ENCODE results near the gene CHURC1. TPM values are rescaled to one million over a fixed set of nuclear protein-coding genes. Genes with fewer than 3 reads are reported as not detected.

CHURC1 gene
- total RNA-seq, 1 experiment from 2014 or later: 52.6 TPM

- ChIA-PET CTCF (interaction anchor here (0.6 kb wide), 2 partner anchors 28 to 158 kb away, joined by 3 to 5 read pairs; partner anchors contain the start of gene MAX), POLR2A (no interaction called here)
- no peak overlapping the region for H3K4me3 ChIP-seq (ENCODE audit: low read depth, low read length)
- BruUV-seq (replicated peaks): no TSS peak
- Mint-ChIP-seq H3K4me1 (ENCODE audit: low read depth, unreplicated experiment) (peaks cover 52% of the 10 kb centered on the region), H3K9me3 (ENCODE audit: unreplicated experiment) (no peaks in the 10 kb centered on the region), H3K27me3 (ENCODE audit: insufficient read depth, unreplicated experiment) (no peaks in the 10 kb centered on the region), H3K4me3 (ENCODE audit: unreplicated experiment) (no peak overlapping the region), H3K36me3 (ENCODE audit: insufficient read depth, unreplicated experiment) (peaks cover 74% of the 10 kb centered on the region), H3K27ac (ENCODE audit: unreplicated experiment) (peak overlapping the region; percentile 26)
- H3K9me3 ChIP-seq: no peaks in the 10 kb centered on the region
- peaks cover 4% of the 10 kb centered on the region; the same call in 1 of the 2 replicates for H3K36me3 ChIP-seq (ENCODE audit: control insufficient read depth, insufficient read depth, low read length)
- no peaks in the 10 kb centered on the region for H3K27me3 ChIP-seq (replicated peaks; ENCODE audit: control insufficient read depth, insufficient read depth, low read length)
- H3K4me1 ChIP-seq: peaks cover 48% of the 10 kb centered on the region
- intact Hi-C loops (cut with micrococcal nuclease; ENCODE audit: unreplicated experiment): no loop called here
- no peak for TF ChIP-seq CTCF (IDR thresholded peaks at IDR 0.05; ENCODE audit: insufficient read depth in 1 of 2, low read depth in 1 of 2, low read length in 1 of 2, severe bottlenecking in 1 of 2, unreplicated experiment in 1 of 2)
- DNase-seq: no peak
Observed at GRCh38 chr14:64944041-64944440, 29.8 kb downstream of the CHURC1 start.

GRCh38 chr14:64944861-64945260, 30.6 kb downstream of the CHURC1 start:
- no peak for DNase-seq
- Mint-ChIP-seq H3K9me3 (ENCODE audit: unreplicated experiment) (no peaks in the 10 kb centered on the region), H3K27ac (ENCODE audit: unreplicated experiment) (no peak overlapping the region), H3K36me3 (ENCODE audit: insufficient read depth, unreplicated experiment) (peaks cover 72% of the 10 kb centered on the region), H3K4me1 (ENCODE audit: low read depth, unreplicated experiment) (peaks cover 44% of the 10 kb centered on the region), H3K27me3 (ENCODE audit: insufficient read depth, unreplicated experiment) (no peaks in the 10 kb centered on the region), H3K4me3 (ENCODE audit: unreplicated experiment) (no peak overlapping the region)
- POLR2A ChIA-PET: no interaction called here
- Histone ChIP-seq H3K36me3 (ENCODE audit: control insufficient read depth, insufficient read depth, low read length) (peaks cover 4% of the 10 kb centered on the region; the same call in 1 of the 2 replicates), H3K4me1 (peaks cover 40% of the 10 kb centered on the region), H3K27me3 (replicated peaks; ENCODE audit: control insufficient read depth, insufficient read depth, low read length) (no peaks in the 10 kb centered on the region), H3K4me3 (ENCODE audit: low read depth, low read length) (no peak overlapping the region), H3K9me3 (no peaks in the 10 kb centered on the region)
- CTCF ChIA-PET: interaction anchor here (0.6 kb wide), 2 partner anchors 27 to 158 kb away, joined by 3 to 5 read pairs; partner anchors contain the start of gene MAX
- BruUV-seq (replicated peaks): no TSS peak
- no peak for TF ChIP-seq CTCF (IDR thresholded peaks at IDR 0.05; ENCODE audit: insufficient read depth in 1 of 2, low read depth in 1 of 2, low read length in 1 of 2, severe bottlenecking in 1 of 2, unreplicated experiment in 1 of 2)
- intact Hi-C loops (cut with micrococcal nuclease; ENCODE audit: unreplicated experiment): no loop called here

GRCh38 chr14:64945431-64946178, 31.4 kb downstream of the CHURC1 start:
- POLR2A ChIA-PET: no interaction called here
- DNase-seq: no peak

More at GRCh38 chr14:64945431-64946178, 31.4 kb downstream of the CHURC1 start:
- Histone ChIP-seq H3K4me3 (ENCODE audit: low read depth, low read length) (no peak overlapping the region), H3K9me3 (no peaks in the 10 kb centered on the region), H3K27me3 (replicated peaks; ENCODE audit: control insufficient read depth, insufficient read depth, low read length) (no peaks in the 10 kb centered on the region), H3K4me1 (peaks cover 32% of the 10 kb centered on the region), H3K36me3 (ENCODE audit: control insufficient read depth, insufficient read depth, low read length) (peaks cover 4% of the 10 kb centered on the region; the same call in 1 of the 2 replicates)
- Mint-ChIP-seq H3K27me3 (ENCODE audit: insufficient read depth, unreplicated experiment) (no peaks in the 10 kb centered on the region), H3K27ac (ENCODE audit: unreplicated experiment) (no peak overlapping the region), H3K4me1 (ENCODE audit: low read depth, unreplicated experiment) (peaks cover 36% of the 10 kb centered on the region), H3K9me3 (ENCODE audit: unreplicated experiment) (no peaks in the 10 kb centered on the region), H3K4me3 (ENCODE audit: unreplicated experiment) (no peak overlapping the region), H3K36me3 (ENCODE audit: insufficient read depth, unreplicated experiment) (peaks cover 75% of the 10 kb centered on the region)
- intact Hi-C loops (cut with micrococcal nuclease; ENCODE audit: unreplicated experiment): no loop called here
- no peak for TF ChIP-seq CTCF (IDR thresholded peaks at IDR 0.05; ENCODE audit: insufficient read depth in 1 of 2, low read depth in 1 of 2, low read length in 1 of 2, severe bottlenecking in 1 of 2, unreplicated experiment in 1 of 2)
- CTCF ChIA-PET: no interaction called here
- BruUV-seq (replicated peaks): no TSS peak
